Ishikawa (cell line): Measurements from ENCODE around the gene SLC4A1AP.

Experiments
- CEBPB ChIP-seq: IDR thresholded peaks from 2 replicates; pipeline ENCODE4 v1.6.1; 2012
- CREB1 ChIP-seq: IDR thresholded peaks from 2 replicates; pipeline ENCODE4 v1.6.1; 2012; ENCODE audit warnings: low read depth
- EGR1 ChIP-seq: IDR thresholded peaks from 2 replicates; pipeline ENCODE4 v1.6.1; 2012
- EP300 ChIP-seq: IDR thresholded peaks from 2 replicates; pipeline ENCODE4 v1.6.1; 2012; ENCODE audit warnings: borderline replicate concordance
- FOXM1 ChIP-seq: IDR thresholded peaks from 2 replicates; pipeline ENCODE4 v1.6.1; 2012; ENCODE audit warnings: low read depth, borderline replicate concordance
- NFIC ChIP-seq: IDR thresholded peaks from 2 replicates; pipeline ENCODE4 v1.6.1; 2012
- RAD21 ChIP-seq: IDR thresholded peaks from 2 replicates; pipeline ENCODE4 v1.6.1; 2012; ENCODE audit warnings: low read depth
- REST ChIP-seq: IDR thresholded peaks from 2 replicates; pipeline ENCODE4 v1.6.1; 2012; ENCODE audit warnings: low read depth, mild to moderate bottlenecking
- TAF1 ChIP-seq: IDR thresholded peaks from 2 replicates; pipeline ENCODE4 v1.6.1; 2012; ENCODE audit warnings: low read depth, mild to moderate bottlenecking
- TCF12 ChIP-seq: IDR thresholded peaks from 2 replicates; pipeline ENCODE4 v1.6.1; 2012; ENCODE audit warnings: low read depth
- TEAD4 ChIP-seq: IDR thresholded peaks from 2 replicates; pipeline ENCODE4 v1.6.1; 2012
- YY1 ChIP-seq: IDR thresholded peaks from 2 replicates; pipeline ENCODE4 v1.6.1; 2012; ENCODE audit warnings: low read depth
- ZBTB7A ChIP-seq: IDR thresholded peaks from 2 replicates; pipeline ENCODE4 v1.6.1; 2012; ENCODE audit warnings: low read depth
- TF ChIP-seq, protein P1 (sequence below): IDR thresholded peaks from 2 replicates; pipeline ENCODE4 v1.6.1; 2012
- TF ChIP-seq, protein P2 (sequence below): IDR thresholded peaks from 2 replicates; pipeline ENCODE4 v1.6.1; 2012

The SLC4A1AP gene

GRCh38 chr2:27728081-27728858 lies 64.6 kb downstream of the SLC4A1AP start:
- TF ChIP-seq YY1: no peak
- TF ChIP-seq, protein P1, sequence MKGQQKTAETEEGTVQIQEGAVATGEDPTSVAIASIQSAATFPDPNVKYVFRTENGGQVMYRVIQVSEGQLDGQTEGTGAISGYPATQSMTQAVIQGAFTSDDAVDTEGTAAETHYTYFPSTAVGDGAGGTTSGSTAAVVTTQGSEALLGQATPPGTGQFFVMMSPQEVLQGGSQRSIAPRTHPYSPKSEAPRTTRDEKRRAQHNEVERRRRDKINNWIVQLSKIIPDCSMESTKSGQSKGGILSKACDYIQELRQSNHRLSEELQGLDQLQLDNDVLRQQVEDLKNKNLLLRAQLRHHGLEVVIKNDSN: no peak
- TF ChIP-seq TAF1: no peak
- no peak for TF ChIP-seq REST
- TF ChIP-seq, protein P2, sequence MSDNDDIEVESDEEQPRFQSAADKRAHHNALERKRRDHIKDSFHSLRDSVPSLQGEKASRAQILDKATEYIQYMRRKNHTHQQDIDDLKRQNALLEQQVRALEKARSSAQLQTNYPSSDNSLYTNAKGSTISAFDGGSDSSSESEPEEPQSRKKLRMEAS: no peak
- TF ChIP-seq RAD21: no peak
- no peak for TF ChIP-seq ZBTB7A
- no peak for TF ChIP-seq CREB1

DNA sequence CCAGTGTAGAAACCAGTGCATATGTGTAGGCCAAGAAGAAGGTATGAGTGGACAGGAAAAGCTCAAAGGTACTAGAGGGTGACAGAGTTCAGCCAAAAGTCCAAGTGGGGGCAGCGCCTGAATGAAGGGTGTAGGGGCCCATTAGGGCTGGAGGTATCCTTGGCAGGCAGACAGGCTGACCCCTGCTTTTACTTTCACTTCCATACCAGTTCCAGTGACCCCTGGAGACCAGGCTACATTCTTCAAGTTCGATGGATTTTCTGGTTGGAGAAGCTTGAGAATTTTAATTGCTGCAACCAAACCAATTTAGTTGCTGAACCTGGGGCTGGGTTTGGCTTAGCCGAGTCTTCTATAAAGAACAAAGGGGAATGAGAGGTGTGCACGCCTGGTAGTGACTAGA lies 65.5 kb downstream of the SLC4A1AP start:
- TF ChIP-seq EGR1 (no peak), ZBTB7A (no peak), EP300 (no peak), FOXM1 (no peak), CEBPB (no peak), REST (no peak), YY1 (no peak), NFIC (no peak), TEAD4 (no peak), RAD21 (no peak), TAF1 (no peak)
- TF ChIP-seq, protein P2: no peak
- TF ChIP-seq, protein P1: no peak

DNA sequence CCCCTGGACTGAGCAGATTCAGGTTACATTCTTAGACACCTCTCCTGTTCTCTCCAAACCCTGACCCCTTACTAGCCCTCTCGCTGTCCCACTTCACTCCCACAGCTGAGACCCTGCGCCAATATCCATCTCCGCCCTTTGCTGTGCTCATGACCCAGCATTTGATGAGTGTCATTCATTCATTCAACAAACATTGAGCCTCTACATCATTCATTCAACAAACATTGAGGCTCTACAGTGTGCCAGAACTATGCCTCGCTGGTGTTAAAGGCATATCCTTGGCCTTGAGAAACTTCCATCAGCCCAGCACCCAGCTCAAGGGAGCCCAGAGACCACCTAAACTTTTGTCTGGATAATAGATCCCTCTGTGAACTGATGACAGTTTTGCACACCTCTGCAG lies 65.9 kb downstream of the SLC4A1AP start:
- TF ChIP-seq, protein P1: no peak
- TF ChIP-seq RAD21: no peak
- no peak for TF ChIP-seq FOXM1
- no peak for TF ChIP-seq TAF1
- no peak for TF ChIP-seq CEBPB
- TF ChIP-seq CREB1: no peak
- TF ChIP-seq ZBTB7A: no peak
- TF ChIP-seq YY1: no peak
- no peak for TF ChIP-seq TEAD4
- no peak for TF ChIP-seq EGR1
- no peak for TF ChIP-seq REST
- TF ChIP-seq EP300: no peak
- TF ChIP-seq, protein P2: no peak
- no peak for TF ChIP-seq TCF12
- TF ChIP-seq NFIC: no peak

DNA sequence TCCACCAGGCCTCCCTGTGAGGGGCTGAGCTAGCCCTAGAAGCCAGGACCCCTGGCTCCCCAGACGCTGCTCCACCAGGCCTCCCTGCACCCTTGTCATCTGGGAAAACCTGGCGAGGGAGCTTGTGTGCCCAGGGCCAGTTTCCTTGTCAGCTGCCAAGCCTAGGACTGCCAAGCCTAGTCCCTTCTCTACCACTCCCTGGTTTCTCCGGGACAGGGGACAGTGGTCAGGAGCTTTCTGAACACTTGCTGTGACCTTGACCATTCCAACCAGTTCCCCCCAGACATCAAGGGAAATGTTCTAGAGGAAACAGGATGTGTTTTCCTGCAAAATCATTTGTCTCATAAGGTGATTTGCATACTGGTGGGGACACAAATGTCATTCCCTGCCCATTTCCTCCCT lies 66.6 kb downstream of the SLC4A1AP start:
- TF ChIP-seq, protein P1: no peak
- no peak for TF ChIP-seq REST
- TF ChIP-seq TEAD4: no peak
- no peak for TF ChIP-seq RAD21
- no peak for TF ChIP-seq TAF1
- TF ChIP-seq FOXM1: no peak
- no peak for TF ChIP-seq NFIC
- no peak for TF ChIP-seq CEBPB
